H9 (cell line): ENCODE results near the gene LZTR1. TPM values are rescaled to one million over a fixed set of nuclear protein-coding genes. Genes with fewer than 3 reads are reported as not detected.

Experiments
- DNase-seq: peaks from one replicate; pipeline ENCODE4 v3.0.0-alpha.2; 2017
- H2AFZ ChIP-seq: one replicate; pipeline ENCODE4 v1.6.1; 2013; ENCODE audit warnings: mild to moderate bottlenecking, low read length, control low read depth, moderate library complexity
- H2AK5ac ChIP-seq: 2 replicates; pipeline ENCODE4 v1.6.1; 2013; ENCODE audit warnings: low read length, control low read depth, mixed read lengths; ENCODE audit not compliant: insufficient read length
- H2BK120ac ChIP-seq: one replicate; pipeline ENCODE4 v1.6.1; 2013; ENCODE audit warnings: low read depth, mild to moderate bottlenecking, low read length, control low read depth, inconsistent platforms; ENCODE audit not compliant: poor library complexity, severe bottlenecking
- H2BK12ac ChIP-seq: 2 replicates; pipeline ENCODE4 v1.6.1; 2013; ENCODE audit warnings: low read length, control low read depth, mixed read lengths, low read depth; ENCODE audit not compliant: insufficient read length
- H2BK15ac ChIP-seq: 2 replicates; pipeline ENCODE4 v1.6.1; 2013; ENCODE audit warnings: low read depth, low read length, control low read depth
- H2BK20ac ChIP-seq: one replicate; pipeline ENCODE4 v1.6.1; 2013; ENCODE audit warnings: low read depth, mild to moderate bottlenecking, low read length, control low read depth, inconsistent platforms; ENCODE audit not compliant: poor library complexity, severe bottlenecking
- H2BK5ac ChIP-seq: 2 replicates; pipeline ENCODE4 v1.6.1; 2013; ENCODE audit warnings: low read length, control low read depth, mixed read lengths; ENCODE audit not compliant: insufficient read length
- H3K14ac ChIP-seq: 2 replicates; pipeline ENCODE4 v1.6.1; 2013; ENCODE audit warnings: low read length, control low read depth; ENCODE audit not compliant: insufficient read depth
- H3K18ac ChIP-seq: 2 replicates; pipeline ENCODE4 v1.6.1; 2013; ENCODE audit warnings: low read depth, mild to moderate bottlenecking, mixed read lengths, low read length, control low read depth; ENCODE audit not compliant: insufficient read length
- H3K23ac ChIP-seq: 2 replicates; pipeline ENCODE4 v1.6.1; 2013; ENCODE audit warnings: low read length, control low read depth, mixed read lengths, low read depth; ENCODE audit not compliant: insufficient read length
- H3K23me2 ChIP-seq: 2 replicates; pipeline ENCODE4 v1.6.1; 2013; ENCODE audit warnings: low read depth, mild to moderate bottlenecking, mixed read lengths, low read length, control low read depth; ENCODE audit not compliant: insufficient read length, poor library complexity, severe bottlenecking
- H3K27ac ChIP-seq: 2 replicates; pipeline ENCODE4 v1.5.1; 2013; ENCODE audit warnings: low read length, control low read depth, mixed read lengths, low read depth; ENCODE audit not compliant: insufficient read length
- H3K27me3 ChIP-seq: 2 replicates; pipeline ENCODE4 v1.6.1; 2013; ENCODE audit warnings: low read length, control low read depth, inconsistent platforms; ENCODE audit not compliant: insufficient read depth
- H3K4ac ChIP-seq: 2 replicates; pipeline ENCODE4 v1.6.1; 2013; ENCODE audit warnings: low read depth, mild to moderate bottlenecking, control low read depth, inconsistent platforms, low read length, moderate library complexity
- H3K4me1 ChIP-seq: 2 replicates; pipeline ENCODE4 v1.6.1; 2013; ENCODE audit warnings: low read length, control low read depth, inconsistent platforms; ENCODE audit not compliant: insufficient read depth
- H3K4me2 ChIP-seq: 2 replicates; pipeline ENCODE4 v1.6.1; 2013; ENCODE audit warnings: low read length, control low read depth, mixed read lengths; ENCODE audit not compliant: insufficient read length, insufficient read depth
- H3K56ac ChIP-seq: 2 replicates; pipeline ENCODE4 v1.6.1; 2013; ENCODE audit warnings: low read depth, mild to moderate bottlenecking, mixed read lengths, low read length, control low read depth; ENCODE audit not compliant: insufficient read length
- H3K79me1 ChIP-seq: 2 replicates; pipeline ENCODE4 v1.6.1; 2013; ENCODE audit warnings: low read depth, mild to moderate bottlenecking, moderate library complexity, low read length, control low read depth, inconsistent platforms; ENCODE audit not compliant: insufficient read depth, poor library complexity, severe bottlenecking
- H3K79me2 ChIP-seq: 2 replicates; pipeline ENCODE4 v1.6.1; 2013; ENCODE audit warnings: low read length, control low read depth, inconsistent platforms; ENCODE audit not compliant: insufficient read depth
- H3K9ac ChIP-seq: 2 replicates; pipeline ENCODE4 v1.6.1; 2013; ENCODE audit warnings: low read length, control low read depth, mixed read lengths; ENCODE audit not compliant: insufficient read length; ENCODE audit errors: extremely low read depth
- H3K9me3 ChIP-seq: one replicate; pipeline ENCODE4 v1.6.1; 2013; ENCODE audit warnings: low read depth, low read length, inconsistent platforms; ENCODE audit not compliant: control insufficient read depth
- H3T11ph ChIP-seq: one replicate; pipeline ENCODE4 v1.6.1; 2013; ENCODE audit warnings: mild to moderate bottlenecking, low read length, control low read depth, inconsistent platforms
- H4K20me1 ChIP-seq: one replicate; pipeline ENCODE4 v1.6.1; 2013; ENCODE audit not compliant: control insufficient read depth, insufficient read length, insufficient read depth
- H4K5ac ChIP-seq: 2 replicates; pipeline ENCODE4 v1.6.1; 2013; ENCODE audit warnings: low read depth, mild to moderate bottlenecking, mixed read lengths, low read length, control low read depth; ENCODE audit not compliant: insufficient read length
- H4K8ac ChIP-seq: replicated peaks from 2 replicates; pipeline ENCODE4 v1.6.1; 2013; ENCODE audit warnings: low read length, control low read depth, mixed read lengths, low read depth; ENCODE audit not compliant: insufficient read length
- H4K91ac ChIP-seq: 2 replicates; pipeline ENCODE4 v1.6.1; 2013; ENCODE audit warnings: low read depth, mild to moderate bottlenecking, moderate library complexity, mixed read lengths, low read length, control low read depth; ENCODE audit not compliant: insufficient read length
- H3K27ac Mint-ChIP-seq, 3 experiments: 2 replicates in 2 of 3; 3 replicates in 1 of 3; pipeline ENCODE4 v1.8.0; 2020 to 2021; ENCODE audit warnings: mixed read lengths in 3 of 3, mild to moderate bottlenecking in 1 of 3, moderate library complexity in 1 of 3
- H3K27me3 Mint-ChIP-seq: 2 replicates; pipeline ENCODE4 v1.8.0; 2021; ENCODE audit warnings: low read depth, mild to moderate bottlenecking, moderate library complexity, mixed read lengths
- H3K36me3 Mint-ChIP-seq, 3 experiments: 2 replicates in 2 of 3; 3 replicates in 1 of 3; pipeline ENCODE4 v1.8.0; 2020 to 2021; ENCODE audit warnings: low read depth in 3 of 3, mixed read lengths in 3 of 3; ENCODE audit not compliant: insufficient read depth in 1 of 3
- H3K4me1 Mint-ChIP-seq, 2 experiments: 2 replicates each; pipeline ENCODE4 v1.8.0; 2020; ENCODE audit warnings: mixed read lengths in 2 of 2
- H3K4me3 Mint-ChIP-seq, 2 experiments: 2 replicates in 1 of 2; 3 replicates in 1 of 2; pipeline ENCODE4 v1.8.0; 2020 to 2021; ENCODE audit warnings: mild to moderate bottlenecking in 2 of 2, mixed read lengths in 2 of 2, moderate library complexity in 1 of 2
- H3K9me3 Mint-ChIP-seq, 2 experiments: 2 replicates in 1 of 2; 3 replicates in 1 of 2; pipeline ENCODE4 v1.8.0; 2020; ENCODE audit warnings: mild to moderate bottlenecking in 2 of 2, mixed read lengths in 2 of 2, moderate library complexity in 1 of 2
- WGBS: extraction: QIAGEN DNeasy Blood & Tissue Kit; methylation state at CpG from one replicate; pipeline ENCODE4 v1.1.7; 2013; ENCODE audit warnings: missing lambda C conversion rate, low lambda C conversion rate, mixed read lengths; ENCODE audit not compliant: insufficient read length; ENCODE audit errors: extremely low coverage; 5-methylcytosine and 5-hydroxymethylcytosine counted together
- total RNA-seq: library from RNA; stranded (reverse); gene quantifications from 2 replicates; pipeline ENCODE4 v1.2.1, GENCODE V29; 2021
- TF ChIP-seq, protein P1 (sequence below): fragments of 200-600 bp; sonication (generic); conservative IDR thresholded peaks from 3 replicates; pipeline ENCODE4 v1.8.0; 2021; ENCODE audit warnings: antibody characterized with exemption, mild to moderate bottlenecking

LZTR1 gene
- total RNA-seq, 1 experiment from 2014 or later = 47.0 TPM

GRCh38 chr22:20965888-20966855, 15.9 kb upstream of the LZTR1 start:
- Mint-ChIP-seq H3K27me3 (peaks cover 90% of the 10 kb centered on the region), H3K27ac (no peak overlapping the region), H3K9me3 (no peaks in the 10 kb centered on the region; a peak in 1 of 5 replicates), H3K4me3 (no peak overlapping the region; a peak in 1 of 5 replicates), H3K36me3 (no peaks in the 10 kb centered on the region; a peak in 1 of 7 replicates), H3K4me1 (peaks cover 21 to 29% of the 10 kb centered on the region in 2 experiments)
- H3K56ac ChIP-seq = no peak overlapping the region
- no peak overlapping the region for H2BK120ac ChIP-seq
- no peak overlapping the region for H4K8ac ChIP-seq
- no peak overlapping the region for H4K91ac ChIP-seq
- H3K79me2 ChIP-seq = no peaks in the 10 kb centered on the region
- H2BK20ac ChIP-seq = no peak overlapping the region
- H3T11ph ChIP-seq = no peak overlapping the region
- H2BK12ac ChIP-seq = no peak overlapping the region
- H2AK5ac ChIP-seq = no peak overlapping the region
- H3K9ac ChIP-seq = no peak overlapping the region
- H3K79me1 ChIP-seq = no peaks in the 10 kb centered on the region
- no peaks in the 10 kb centered on the region for H3K9me3 ChIP-seq
- H3K4me1 ChIP-seq = no peaks in the 10 kb centered on the region; the same call in 1 of the 2 replicates
- no peak overlapping the region for H4K5ac ChIP-seq
- H3K27me3 ChIP-seq = peaks cover 31% of the 10 kb centered on the region; the same call in 1 of the 2 replicates
- no peaks in the 10 kb centered on the region for H3K23me2 ChIP-seq
- no CpG with 5 or more reads among the region's 13 CpGs for WGBS
- H3K4ac ChIP-seq = no peak overlapping the region
- H3K14ac ChIP-seq = no peak overlapping the region
- no peak overlapping the region for H3K18ac ChIP-seq
- TF ChIP-seq, protein P1, sequence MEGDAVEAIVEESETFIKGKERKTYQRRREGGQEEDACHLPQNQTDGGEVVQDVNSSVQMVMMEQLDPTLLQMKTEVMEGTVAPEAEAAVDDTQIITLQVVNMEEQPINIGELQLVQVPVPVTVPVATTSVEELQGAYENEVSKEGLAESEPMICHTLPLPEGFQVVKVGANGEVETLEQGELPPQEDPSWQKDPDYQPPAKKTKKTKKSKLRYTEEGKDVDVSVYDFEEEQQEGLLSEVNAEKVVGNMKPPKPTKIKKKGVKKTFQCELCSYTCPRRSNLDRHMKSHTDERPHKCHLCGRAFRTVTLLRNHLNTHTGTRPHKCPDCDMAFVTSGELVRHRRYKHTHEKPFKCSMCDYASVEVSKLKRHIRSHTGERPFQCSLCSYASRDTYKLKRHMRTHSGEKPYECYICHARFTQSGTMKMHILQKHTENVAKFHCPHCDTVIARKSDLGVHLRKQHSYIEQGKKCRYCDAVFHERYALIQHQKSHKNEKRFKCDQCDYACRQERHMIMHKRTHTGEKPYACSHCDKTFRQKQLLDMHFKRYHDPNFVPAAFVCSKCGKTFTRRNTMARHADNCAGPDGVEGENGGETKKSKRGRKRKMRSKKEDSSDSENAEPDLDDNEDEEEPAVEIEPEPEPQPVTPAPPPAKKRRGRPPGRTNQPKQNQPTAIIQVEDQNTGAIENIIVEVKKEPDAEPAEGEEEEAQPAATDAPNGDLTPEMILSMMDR = no peak
- no peak for DNase-seq
- no peak overlapping the region for H2AFZ ChIP-seq
- H2BK15ac ChIP-seq = no peak overlapping the region
- H3K23ac ChIP-seq = no peak overlapping the region
- H4K20me1 ChIP-seq = no peaks in the 10 kb centered on the region
- H2BK5ac ChIP-seq = no peak overlapping the region
- H3K4me2 ChIP-seq = no peak overlapping the region
- H3K27ac ChIP-seq = no peak overlapping the region
